Suprapubic skin (tissue), 4 donors: ENCODE results near the gene KRT9.

Experiments used
- CTCF ChIP-seq, 2 donors: fragments of 200-600 bp in 1 of 2; fragments of 450-650 bp in 1 of 2; sonication (generic) in 1 of 2; IDR thresholded peaks; one replicate each; pipeline ENCODE4 v1.5.1; 2016 to 2019; ENCODE audit warnings: antibody characterized with exemption in 2 of 2, mild to moderate bottlenecking in 1 of 2, moderate library complexity in 1 of 2
- POLR2A ChIP-seq, 2 donors: fragments of 450-650 bp; IDR thresholded peaks; one replicate each; pipeline ENCODE4 v1.6.1; 2017; ENCODE audit warnings: antibody characterized with exemption in 2 of 2, mild to moderate bottlenecking in 2 of 2, moderate library complexity in 2 of 2
- POLR2AphosphoS5 ChIP-seq, 3 donors: sonication (generic); formaldehyde crosslinking; IDR thresholded peaks; one replicate each; pipeline ENCODE4 v1.6.1; 2017; ENCODE audit warnings: antibody characterized with exemption in 3 of 3

GRCh38 chr17:41549596-41550039 lies 22.2 kb downstream of the KRT9 start:
- no peak for TF ChIP-seq POLR2AphosphoS5 (IDR thresholded peaks at IDR 0.05)
- TF ChIP-seq CTCF (IDR thresholded peaks at IDR 0.05): no peak
- no peak for TF ChIP-seq POLR2A (IDR thresholded peaks at IDR 0.05)
